Measurements from ENCODE around the gene KRT9. TPM values are rescaled to one million over a fixed set of nuclear protein-coding genes. Genes with fewer than 3 reads are reported as not detected.
"Not testable (repeated sequence)": the region's sequence is repeated elsewhere in the genome, so short reads cannot be mapped to it uniquely, and the experiment has no call there.

The KRT9 gene
- total and polyA plus RNA-seq, 2 experiments from 2014 or later: not detected

DNA sequence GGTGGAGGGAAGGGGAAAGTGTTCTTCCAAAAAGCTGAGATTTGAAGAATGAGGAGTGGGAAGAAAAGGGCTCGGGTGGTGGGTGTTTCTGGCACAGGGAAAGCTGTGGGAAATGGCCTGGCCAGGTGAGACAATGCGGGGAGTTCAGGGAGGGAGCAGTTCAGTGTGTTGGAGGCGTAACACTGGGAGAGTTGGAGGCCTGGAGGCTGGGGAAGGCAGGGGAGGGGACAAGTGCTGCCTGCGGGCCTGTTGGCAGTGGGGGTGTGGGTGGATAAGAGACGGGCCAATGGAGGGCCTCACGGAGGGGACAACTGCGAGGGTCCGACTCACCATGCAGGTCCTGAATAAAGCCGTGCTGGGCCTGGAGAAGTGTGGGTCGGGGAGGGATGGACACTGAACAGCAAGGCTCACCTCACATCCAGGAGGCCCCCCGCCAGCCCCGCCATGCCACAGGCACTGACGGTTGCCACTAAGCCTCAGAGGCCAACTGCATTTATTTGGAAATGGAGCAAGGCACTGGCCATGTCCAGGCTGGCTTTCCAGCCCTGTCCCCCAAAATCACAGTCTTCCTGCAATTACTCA is 25.9 kb downstream of the KRT9 start:
- no peaks in the 10 kb centered on the region for H3K9me2 ChIP-seq (replicated peaks; ENCODE audit: insufficient read depth)
- TF ChIP-seq EZH2 (IDR thresholded peaks at IDR 0.05; ENCODE audit: borderline replicate concordance): no peak
- TF ChIP-seq, protein P1, sequence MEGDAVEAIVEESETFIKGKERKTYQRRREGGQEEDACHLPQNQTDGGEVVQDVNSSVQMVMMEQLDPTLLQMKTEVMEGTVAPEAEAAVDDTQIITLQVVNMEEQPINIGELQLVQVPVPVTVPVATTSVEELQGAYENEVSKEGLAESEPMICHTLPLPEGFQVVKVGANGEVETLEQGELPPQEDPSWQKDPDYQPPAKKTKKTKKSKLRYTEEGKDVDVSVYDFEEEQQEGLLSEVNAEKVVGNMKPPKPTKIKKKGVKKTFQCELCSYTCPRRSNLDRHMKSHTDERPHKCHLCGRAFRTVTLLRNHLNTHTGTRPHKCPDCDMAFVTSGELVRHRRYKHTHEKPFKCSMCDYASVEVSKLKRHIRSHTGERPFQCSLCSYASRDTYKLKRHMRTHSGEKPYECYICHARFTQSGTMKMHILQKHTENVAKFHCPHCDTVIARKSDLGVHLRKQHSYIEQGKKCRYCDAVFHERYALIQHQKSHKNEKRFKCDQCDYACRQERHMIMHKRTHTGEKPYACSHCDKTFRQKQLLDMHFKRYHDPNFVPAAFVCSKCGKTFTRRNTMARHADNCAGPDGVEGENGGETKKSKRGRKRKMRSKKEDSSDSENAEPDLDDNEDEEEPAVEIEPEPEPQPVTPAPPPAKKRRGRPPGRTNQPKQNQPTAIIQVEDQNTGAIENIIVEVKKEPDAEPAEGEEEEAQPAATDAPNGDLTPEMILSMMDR (IDR thresholded peaks at IDR 0.05; ENCODE audit: poor library complexity): no peak
- no peak for TF ChIP-seq EZH2phosphoT487 (IDR thresholded peaks at IDR 0.05; ENCODE audit: low read depth, severe bottlenecking, unreplicated experiment)
- H3K27ac ChIP-seq: no peak overlapping the region
- H3K4me3 ChIP-seq: no peak overlapping the region
- peaks cover 39% of the 10 kb centered on the region for H3K4me1 ChIP-seq (ENCODE audit: insufficient read depth)
- H3K27me3 ChIP-seq: no peaks in the 10 kb centered on the region
- H3K36me3 ChIP-seq (replicated peaks; ENCODE audit: insufficient read depth, low read depth): no peaks in the 10 kb centered on the region
- H3K4me2 ChIP-seq: no peak overlapping the region
- H4K20me1 ChIP-seq (ENCODE audit: insufficient read depth, poor library complexity, severe bottlenecking): no peaks in the 10 kb centered on the region
- no peaks in the 10 kb centered on the region for H3K9me3 ChIP-seq (ENCODE audit: low read depth)
- no peak for DNase-seq (ENCODE audit: low spot score)
- 76% methylated on average over 12 of the region's 13 CpGs for WGBS (ENCODE audit: low lambda C conversion rate, missing lambda C conversion rate)
- no peaks in the 10 kb centered on the region for H3K79me2 ChIP-seq
- no peak overlapping the region for H2AFZ ChIP-seq

DNA sequence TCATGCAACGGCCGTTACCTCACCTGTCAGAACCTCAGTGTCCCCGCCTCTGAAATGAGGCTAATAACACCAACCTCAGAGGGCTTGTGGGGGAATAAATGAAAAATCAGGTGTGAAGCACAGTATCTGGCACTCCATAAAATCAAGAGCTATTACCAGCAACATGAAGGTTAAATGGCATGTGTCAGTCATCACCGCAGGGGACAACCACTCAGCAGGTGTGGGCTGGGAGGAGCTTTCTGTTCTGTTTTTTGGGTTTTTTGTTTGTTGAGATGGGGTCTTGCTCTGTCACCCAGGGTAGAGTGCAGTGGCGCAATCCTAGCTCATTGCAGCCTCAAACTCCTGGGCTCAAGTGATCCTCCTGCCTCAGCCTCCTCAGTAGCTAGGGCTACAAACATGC is 26.9 kb downstream of the KRT9 start:
- no peak overlapping the region for H3K4me3 ChIP-seq
- no peaks in the 10 kb centered on the region for H4K20me1 ChIP-seq (ENCODE audit: insufficient read depth, poor library complexity, severe bottlenecking)
- H3K9me2 ChIP-seq (replicated peaks; ENCODE audit: insufficient read depth): no peaks in the 10 kb centered on the region
- TF ChIP-seq EZH2 (IDR thresholded peaks at IDR 0.05; ENCODE audit: borderline replicate concordance) (no peak), EZH2phosphoT487 (IDR thresholded peaks at IDR 0.05; ENCODE audit: low read depth, severe bottlenecking, unreplicated experiment) (no peak)
- TF ChIP-seq, protein P1 (IDR thresholded peaks at IDR 0.05; ENCODE audit: poor library complexity): no peak
- DNase-seq (ENCODE audit: low spot score): no peak
- H3K27me3 ChIP-seq: no peaks in the 10 kb centered on the region
- H3K79me2 ChIP-seq: no peaks in the 10 kb centered on the region
- H3K27ac ChIP-seq: peak overlapping the region; percentile 79
- no peaks in the 10 kb centered on the region for H3K36me3 ChIP-seq (replicated peaks; ENCODE audit: insufficient read depth, low read depth)
- no peaks in the 10 kb centered on the region for H3K9me3 ChIP-seq (ENCODE audit: low read depth)
- H2AFZ ChIP-seq: no peak overlapping the region
- peaks cover 35% of the 10 kb centered on the region for H3K4me1 ChIP-seq (ENCODE audit: insufficient read depth)
- WGBS (ENCODE audit: low lambda C conversion rate, missing lambda C conversion rate): 83% methylated on average over 5 of the region's 5 CpGs
- peak overlapping the region; percentile 49 for H3K4me2 ChIP-seq

DNA sequence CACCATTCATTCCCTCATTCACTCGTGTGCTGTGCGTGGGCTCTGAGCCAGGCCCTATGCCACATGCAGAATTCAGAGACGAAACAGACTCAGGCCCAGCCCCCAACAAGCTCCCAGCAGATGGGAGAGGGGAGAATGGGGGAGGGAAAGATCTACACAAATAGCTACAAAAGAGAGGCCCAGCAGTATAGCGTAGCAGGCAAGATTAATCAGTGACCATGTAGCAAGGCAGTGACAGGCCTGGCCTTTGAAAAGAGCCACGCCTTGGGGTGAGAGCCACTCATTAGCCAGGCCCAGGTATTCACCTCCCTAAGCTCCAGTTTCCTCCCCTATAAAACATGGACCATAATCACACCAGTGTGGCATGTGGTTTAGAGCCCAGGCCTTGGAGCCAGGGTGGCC is 27.4 kb downstream of the KRT9 start:
- Histone ChIP-seq H3K9me3 (ENCODE audit: low read depth) (no peaks in the 10 kb centered on the region), H4K20me1 (ENCODE audit: insufficient read depth, poor library complexity, severe bottlenecking) (no peaks in the 10 kb centered on the region), H3K27me3 (no peaks in the 10 kb centered on the region), H2AFZ (no peak overlapping the region), H3K36me3 (replicated peaks; ENCODE audit: insufficient read depth, low read depth) (no peaks in the 10 kb centered on the region), H3K4me1 (ENCODE audit: insufficient read depth) (peaks cover 35% of the 10 kb centered on the region), H3K27ac (peak overlapping the region; percentile 79), H3K4me3 (no peak overlapping the region), H3K79me2 (no peaks in the 10 kb centered on the region), H3K9me2 (replicated peaks; ENCODE audit: insufficient read depth) (no peaks in the 10 kb centered on the region), H3K4me2 (peak overlapping the region; percentile 49)
- 19% methylated on average over 5 of the region's 5 CpGs for WGBS (ENCODE audit: low lambda C conversion rate, missing lambda C conversion rate)
- TF ChIP-seq, protein P1 (IDR thresholded peaks at IDR 0.05; ENCODE audit: poor library complexity): no peak
- no peak for TF ChIP-seq EZH2 (IDR thresholded peaks at IDR 0.05; ENCODE audit: borderline replicate concordance)
- no peak for TF ChIP-seq EZH2phosphoT487 (IDR thresholded peaks at IDR 0.05; ENCODE audit: low read depth, severe bottlenecking, unreplicated experiment)
- DNase-seq (ENCODE audit: low spot score): peak; percentile 79

DNA sequence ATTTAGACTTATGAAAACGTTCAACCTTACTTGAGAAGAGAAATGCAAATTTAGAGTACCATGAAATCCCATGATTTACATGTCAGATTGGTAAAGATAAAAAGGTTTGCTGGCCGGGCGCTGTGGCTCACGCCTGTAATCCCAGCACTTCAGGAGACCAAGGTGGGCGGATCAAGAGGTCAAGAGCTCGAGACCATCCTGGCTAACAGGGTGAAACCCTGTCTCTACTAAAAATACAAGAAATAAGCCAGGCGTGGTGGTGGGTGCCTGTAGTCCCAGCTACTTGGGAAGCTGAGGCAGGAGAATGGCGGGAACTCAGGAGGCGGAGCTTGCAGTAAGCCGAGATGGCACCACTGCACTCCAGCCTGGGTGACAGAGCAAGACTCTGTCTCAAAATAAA is 29.1 kb downstream of the KRT9 start:
- not testable (repeated sequence) for H3K79me2 ChIP-seq; H3K36me3 ChIP-seq (replicated peaks; ENCODE audit: insufficient read depth, low read depth); H3K9me2 ChIP-seq (replicated peaks; ENCODE audit: insufficient read depth); DNase-seq (ENCODE audit: low spot score); H3K27me3 ChIP-seq; H3K27ac ChIP-seq; H3K4me3 ChIP-seq; H3K9me3 ChIP-seq (ENCODE audit: low read depth); H4K20me1 ChIP-seq (ENCODE audit: insufficient read depth, poor library complexity, severe bottlenecking); H3K4me2 ChIP-seq; H2AFZ ChIP-seq
- WGBS (ENCODE audit: low lambda C conversion rate, missing lambda C conversion rate): 78% methylated on average over 10 of the region's 10 CpGs
- peaks cover 35% of the 10 kb centered on the region for H3K4me1 ChIP-seq (ENCODE audit: insufficient read depth)

Measured in hepatocyte (in vitro differentiated cells).